HAP-1 (cell line): ENCODE results near the gene KPNA3.
A peak's percentile ranks its signal among the peaks of the same experiment; 100 is the strongest.

Source experiments
- DNase-seq, 2 experiments: peaks; one replicate each; pipeline ENCODE4 v3.0.0-alpha.2; 2016 to 2020; ENCODE audit warnings: low spot score in 2 of 2
- H3K27me3 ChIP-seq: fragments of 250-450 bp; sonication (Bioruptor Pico); 2 replicates; pipeline ENCODE4 v1.5.1; 2020; ENCODE audit warnings: low read depth, mild to moderate bottlenecking, moderate library complexity
- H3K36me3 ChIP-seq: fragments of 250-450 bp; sonication (Bioruptor Pico); replicated peaks from 2 replicates; pipeline ENCODE4 v1.5.1; 2020; ENCODE audit warnings: mild to moderate bottlenecking
- H3K4me1 ChIP-seq: fragments of 250-450 bp; sonication (Bioruptor Pico); 2 replicates; pipeline ENCODE4 v1.5.1; 2020; ENCODE audit warnings: mild to moderate bottlenecking
- H3K4me3 ChIP-seq: fragments of 250-450 bp; sonication (Bioruptor Pico); 2 replicates; pipeline ENCODE4 v1.5.1; 2020; ENCODE audit warnings: mild to moderate bottlenecking, moderate library complexity
- H3K9me3 ChIP-seq: fragments of 250-450 bp; sonication (Bioruptor Pico); 2 replicates; pipeline ENCODE4 v1.5.1; 2020; ENCODE audit warnings: mild to moderate bottlenecking, moderate library complexity
- in situ Hi-C: fragments of 300-500 bp; cut with MboI; formaldehyde crosslinking; loops from 3 replicates; pipeline ENCODE4 v1.14.3; 2020; ENCODE audit warnings: low sequenced_read_pairs, inconsistent platforms, mixed read lengths

Gene KPNA3

GRCh38 chr13:49792550-49793324 is at the start of gene KPNA3:
Gene KPNA3 (minus strand): TSS chr13:49792682. CDS start chr13:49792506, 176 bp downstream.
- Histone ChIP-seq H3K4me3 (peak within 1 kb of the TSS; percentile 68), H3K4me1 (peaks cover 26% of the 10 kb centered on the region), H3K9me3 (no peaks in the 10 kb centered on the region), H3K36me3 (no peaks in the 10 kb centered on the region), H3K27me3 (no peaks in the 10 kb centered on the region)
- DNase-seq = peak; percentile 94 to 97
- in situ Hi-C loops = no loop called here

GRCh38 chr13:49841964-49842363 is 49.5 kb upstream of the KPNA3 start:
- no peaks in the 10 kb centered on the region for H3K36me3 ChIP-seq
- no peaks in the 10 kb centered on the region for H3K4me1 ChIP-seq
- in situ Hi-C loops = loop anchor here (25.0 kb wide), 1 partner anchor 530 kb away; no protein-coding TSS in a partner anchor
- H3K27me3 ChIP-seq = no peaks in the 10 kb centered on the region
- no peaks in the 10 kb centered on the region for H3K9me3 ChIP-seq
- no peak for DNase-seq
- no peak overlapping the region for H3K4me3 ChIP-seq

- Histone ChIP-seq H3K9me3 (no peaks in the 10 kb centered on the region), H3K36me3 (no peaks in the 10 kb centered on the region), H3K27me3 (no peaks in the 10 kb centered on the region), H3K4me3 (no peak overlapping the region), H3K4me1 (no peaks in the 10 kb centered on the region)
- in situ Hi-C loops = loop anchor here (25.0 kb wide), 1 partner anchor 528 kb away; no protein-coding TSS in a partner anchor
- DNase-seq = no peak
Measured at GRCh38 chr13:49840675-49841074, 48.2 kb upstream of the KPNA3 start.

- Histone ChIP-seq H3K27me3 (no peaks in the 10 kb centered on the region), H3K4me1 (no peaks in the 10 kb centered on the region), H3K9me3 (no peaks in the 10 kb centered on the region), H3K36me3 (no peaks in the 10 kb centered on the region), H3K4me3 (no peak overlapping the region)
- no peak for DNase-seq
- in situ Hi-C loops = loop anchor here (25.0 kb wide), 1 partner anchor 528 kb away; no protein-coding TSS in a partner anchor
Measured at GRCh38 chr13:49840266-49840665, 47.8 kb upstream of the KPNA3 start.

- peak in 1 of 2 experiments; percentile 16 for DNase-seq
- no peak overlapping the region for H3K4me3 ChIP-seq
- in situ Hi-C loops = loop anchor here (25.0 kb wide), 1 partner anchor 527 kb away; no protein-coding TSS in a partner anchor
- no peaks in the 10 kb centered on the region for H3K27me3 ChIP-seq
- no peaks in the 10 kb centered on the region for H3K4me1 ChIP-seq
- no peaks in the 10 kb centered on the region for H3K9me3 ChIP-seq
- H3K36me3 ChIP-seq = no peaks in the 10 kb centered on the region
Measured at GRCh38 chr13:49838989-49839388, 46.5 kb upstream of the KPNA3 start.

- no peaks in the 10 kb centered on the region for H3K9me3 ChIP-seq
- no peaks in the 10 kb centered on the region for H3K36me3 ChIP-seq
- in situ Hi-C loops = loop anchor here (25.0 kb wide), 1 partner anchor 524 kb away; no protein-coding TSS in a partner anchor
- H3K4me3 ChIP-seq = no peak overlapping the region
- no peak for DNase-seq
- no peaks in the 10 kb centered on the region for H3K4me1 ChIP-seq
- H3K27me3 ChIP-seq = no peaks in the 10 kb centered on the region
Measured at GRCh38 chr13:49836516-49836915, 44.0 kb upstream of the KPNA3 start.

- no peaks in the 10 kb centered on the region for H3K27me3 ChIP-seq
- H3K4me1 ChIP-seq = no peaks in the 10 kb centered on the region
- in situ Hi-C loops = loop anchor here (25.0 kb wide), 1 partner anchor 521 kb away; no protein-coding TSS in a partner anchor
- DNase-seq = no peak
- H3K36me3 ChIP-seq = no peaks in the 10 kb centered on the region
- H3K9me3 ChIP-seq = 0 out of 2 replicates have a peak, but pooled peaks cover 3% of the 10 kb centered on the region
- H3K4me3 ChIP-seq = no peak overlapping the region
Measured at GRCh38 chr13:49833402-49833801, 40.9 kb upstream of the KPNA3 start.

- DNase-seq = no peak
- in situ Hi-C loops = loop anchor here (25.0 kb wide), 1 partner anchor 519 kb away; no protein-coding TSS in a partner anchor
- Histone ChIP-seq H3K4me1 (no peaks in the 10 kb centered on the region), H3K27me3 (no peaks in the 10 kb centered on the region), H3K36me3 (no peaks in the 10 kb centered on the region), H3K4me3 (no peak overlapping the region), H3K9me3 (0 out of 2 replicates have a peak, but pooled peaks cover 3% of the 10 kb centered on the region)
Measured at GRCh38 chr13:49831455-49831854, 39.0 kb upstream of the KPNA3 start.

GRCh38 chr13:49830721-49831120 is 38.2 kb upstream of the KPNA3 start:
- 0 out of 2 replicates have a peak, but pooled peaks cover 3% of the 10 kb centered on the region for H3K9me3 ChIP-seq
- H3K27me3 ChIP-seq = no peaks in the 10 kb centered on the region
- H3K4me3 ChIP-seq = no peak overlapping the region
- H3K4me1 ChIP-seq = no peaks in the 10 kb centered on the region
- no peak for DNase-seq
- in situ Hi-C loops = loop anchor here (25.0 kb wide), 1 partner anchor 518 kb away; no protein-coding TSS in a partner anchor
- H3K36me3 ChIP-seq = no peaks in the 10 kb centered on the region

GRCh38 chr13:49829715-49830114 is 37.2 kb upstream of the KPNA3 start:
- in situ Hi-C loops = loop anchor here (25.0 kb wide), 1 partner anchor 517 kb away; no protein-coding TSS in a partner anchor
- Histone ChIP-seq H3K9me3 (0 out of 2 replicates have a peak, but pooled peaks cover 3% of the 10 kb centered on the region), H3K4me3 (no peak overlapping the region), H3K4me1 (no peaks in the 10 kb centered on the region), H3K27me3 (no peaks in the 10 kb centered on the region), H3K36me3 (no peaks in the 10 kb centered on the region)
- no peak for DNase-seq

GRCh38 chr13:49828453-49828852 is 36.0 kb upstream of the KPNA3 start:
- Histone ChIP-seq H3K4me1 (no peaks in the 10 kb centered on the region), H3K36me3 (no peaks in the 10 kb centered on the region), H3K9me3 (0 out of 2 replicates have a peak, but pooled peaks cover 3% of the 10 kb centered on the region), H3K27me3 (no peaks in the 10 kb centered on the region), H3K4me3 (no peak overlapping the region)
- in situ Hi-C loops = loop anchor here (25.0 kb wide), 1 partner anchor 516 kb away; no protein-coding TSS in a partner anchor
- DNase-seq = no peak

GRCh38 chr13:49827891-49828290 is 35.4 kb upstream of the KPNA3 start:
- Histone ChIP-seq H3K9me3 (0 out of 2 replicates have a peak, but pooled peaks cover 3% of the 10 kb centered on the region), H3K27me3 (no peaks in the 10 kb centered on the region), H3K4me3 (no peak overlapping the region), H3K4me1 (no peaks in the 10 kb centered on the region), H3K36me3 (no peaks in the 10 kb centered on the region)
- no peak for DNase-seq
- in situ Hi-C loops = loop anchor here (25.0 kb wide), 1 partner anchor 516 kb away; no protein-coding TSS in a partner anchor

- no peaks in the 10 kb centered on the region for H3K36me3 ChIP-seq
- no peaks in the 10 kb centered on the region for H3K27me3 ChIP-seq
- no peaks in the 10 kb centered on the region for H3K4me1 ChIP-seq
- in situ Hi-C loops = loop anchor here (25.0 kb wide), 1 partner anchor 515 kb away; no protein-coding TSS in a partner anchor
- H3K9me3 ChIP-seq = 0 out of 2 replicates have a peak, but pooled peaks cover 3% of the 10 kb centered on the region
- no peak overlapping the region for H3K4me3 ChIP-seq
- no peak for DNase-seq
Measured at GRCh38 chr13:49827336-49827735, 34.9 kb upstream of the KPNA3 start.
